Measurements from ENCODE around the gene DISC1. TPM values are rescaled to one million over a fixed set of nuclear protein-coding genes. Genes with fewer than 3 reads are reported as not detected.
A peak's percentile ranks its signal among the peaks of the same experiment; 100 is the strongest.

Gene DISC1
- total and polyA plus RNA-seq, 2 experiments from 2014 or later: 2.1 to 6.5 TPM

DNA sequence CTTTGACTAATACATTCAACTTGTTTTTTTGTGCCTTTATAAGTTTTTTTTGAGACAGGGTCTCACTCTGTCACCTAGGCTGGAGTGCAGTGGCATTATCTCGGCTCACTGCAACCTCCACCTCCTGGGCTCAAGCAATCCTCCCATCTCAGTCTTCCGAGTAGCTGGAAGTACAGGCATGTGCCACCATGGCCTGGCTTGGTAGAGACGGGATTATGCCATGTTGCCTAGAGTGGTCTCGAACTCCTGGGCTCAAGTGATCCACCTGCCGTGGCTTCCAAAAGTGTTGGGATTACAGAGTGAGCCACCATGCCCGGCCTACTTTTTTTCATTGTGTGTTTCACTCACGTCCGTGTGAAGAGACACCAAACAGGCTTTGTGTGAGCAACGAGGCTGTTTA is 202.7 kb downstream of the DISC1 start:
- Histone ChIP-seq H3K4me2 (no peak overlapping the region), H4K20me1 (replicated peaks; ENCODE audit: insufficient read depth) (no peaks in the 10 kb centered on the region; the same call in 1 of the 2 replicates), H2AFZ (no peak overlapping the region), H3K4me3 (no peak overlapping the region), H3K79me2 (replicated peaks; ENCODE audit: insufficient read depth) (no peaks in the 10 kb centered on the region), H3K27ac (ENCODE audit: low read depth) (no peak overlapping the region), H3K4me1 (ENCODE audit: insufficient read depth) (no peaks in the 10 kb centered on the region; the same call in 1 of the 2 replicates), H3F3A (replicated peaks; ENCODE audit: low read depth) (no peaks in the 10 kb centered on the region), H3K36me3 (ENCODE audit: insufficient read depth) (no peaks in the 10 kb centered on the region), H3K9me2 (ENCODE audit: insufficient read depth) (no peaks in the 10 kb centered on the region), H3K27me3 (ENCODE audit: insufficient read depth) (no peaks in the 10 kb centered on the region)
- Mint-ChIP-seq H3K9me3 (no peaks in the 10 kb centered on the region; the same call in 2 of the 3 replicates), H3K4me3 (no peak overlapping the region), H3K27me3 (ENCODE audit: insufficient read depth, low read depth, poor library complexity) (peaks cover 4% of the 10 kb centered on the region), H3K27ac (peak overlapping the region; percentile 83), H3K36me3 (ENCODE audit: low read depth) (peaks cover 2% of the 10 kb centered on the region; the same call in 1 of the 3 replicates), H3K4me1 (peaks cover 10% of the 10 kb centered on the region)
- TF ChIP-seq ZNF331 (CRISPR knock-in tag; IDR thresholded peaks at IDR 0.05; ENCODE audit: low read depth) (no peak), STAT1 (IDR thresholded peaks at IDR 0.05; ENCODE audit: unreplicated experiment) (no peak)
- TF ChIP-seq, protein P1, sequence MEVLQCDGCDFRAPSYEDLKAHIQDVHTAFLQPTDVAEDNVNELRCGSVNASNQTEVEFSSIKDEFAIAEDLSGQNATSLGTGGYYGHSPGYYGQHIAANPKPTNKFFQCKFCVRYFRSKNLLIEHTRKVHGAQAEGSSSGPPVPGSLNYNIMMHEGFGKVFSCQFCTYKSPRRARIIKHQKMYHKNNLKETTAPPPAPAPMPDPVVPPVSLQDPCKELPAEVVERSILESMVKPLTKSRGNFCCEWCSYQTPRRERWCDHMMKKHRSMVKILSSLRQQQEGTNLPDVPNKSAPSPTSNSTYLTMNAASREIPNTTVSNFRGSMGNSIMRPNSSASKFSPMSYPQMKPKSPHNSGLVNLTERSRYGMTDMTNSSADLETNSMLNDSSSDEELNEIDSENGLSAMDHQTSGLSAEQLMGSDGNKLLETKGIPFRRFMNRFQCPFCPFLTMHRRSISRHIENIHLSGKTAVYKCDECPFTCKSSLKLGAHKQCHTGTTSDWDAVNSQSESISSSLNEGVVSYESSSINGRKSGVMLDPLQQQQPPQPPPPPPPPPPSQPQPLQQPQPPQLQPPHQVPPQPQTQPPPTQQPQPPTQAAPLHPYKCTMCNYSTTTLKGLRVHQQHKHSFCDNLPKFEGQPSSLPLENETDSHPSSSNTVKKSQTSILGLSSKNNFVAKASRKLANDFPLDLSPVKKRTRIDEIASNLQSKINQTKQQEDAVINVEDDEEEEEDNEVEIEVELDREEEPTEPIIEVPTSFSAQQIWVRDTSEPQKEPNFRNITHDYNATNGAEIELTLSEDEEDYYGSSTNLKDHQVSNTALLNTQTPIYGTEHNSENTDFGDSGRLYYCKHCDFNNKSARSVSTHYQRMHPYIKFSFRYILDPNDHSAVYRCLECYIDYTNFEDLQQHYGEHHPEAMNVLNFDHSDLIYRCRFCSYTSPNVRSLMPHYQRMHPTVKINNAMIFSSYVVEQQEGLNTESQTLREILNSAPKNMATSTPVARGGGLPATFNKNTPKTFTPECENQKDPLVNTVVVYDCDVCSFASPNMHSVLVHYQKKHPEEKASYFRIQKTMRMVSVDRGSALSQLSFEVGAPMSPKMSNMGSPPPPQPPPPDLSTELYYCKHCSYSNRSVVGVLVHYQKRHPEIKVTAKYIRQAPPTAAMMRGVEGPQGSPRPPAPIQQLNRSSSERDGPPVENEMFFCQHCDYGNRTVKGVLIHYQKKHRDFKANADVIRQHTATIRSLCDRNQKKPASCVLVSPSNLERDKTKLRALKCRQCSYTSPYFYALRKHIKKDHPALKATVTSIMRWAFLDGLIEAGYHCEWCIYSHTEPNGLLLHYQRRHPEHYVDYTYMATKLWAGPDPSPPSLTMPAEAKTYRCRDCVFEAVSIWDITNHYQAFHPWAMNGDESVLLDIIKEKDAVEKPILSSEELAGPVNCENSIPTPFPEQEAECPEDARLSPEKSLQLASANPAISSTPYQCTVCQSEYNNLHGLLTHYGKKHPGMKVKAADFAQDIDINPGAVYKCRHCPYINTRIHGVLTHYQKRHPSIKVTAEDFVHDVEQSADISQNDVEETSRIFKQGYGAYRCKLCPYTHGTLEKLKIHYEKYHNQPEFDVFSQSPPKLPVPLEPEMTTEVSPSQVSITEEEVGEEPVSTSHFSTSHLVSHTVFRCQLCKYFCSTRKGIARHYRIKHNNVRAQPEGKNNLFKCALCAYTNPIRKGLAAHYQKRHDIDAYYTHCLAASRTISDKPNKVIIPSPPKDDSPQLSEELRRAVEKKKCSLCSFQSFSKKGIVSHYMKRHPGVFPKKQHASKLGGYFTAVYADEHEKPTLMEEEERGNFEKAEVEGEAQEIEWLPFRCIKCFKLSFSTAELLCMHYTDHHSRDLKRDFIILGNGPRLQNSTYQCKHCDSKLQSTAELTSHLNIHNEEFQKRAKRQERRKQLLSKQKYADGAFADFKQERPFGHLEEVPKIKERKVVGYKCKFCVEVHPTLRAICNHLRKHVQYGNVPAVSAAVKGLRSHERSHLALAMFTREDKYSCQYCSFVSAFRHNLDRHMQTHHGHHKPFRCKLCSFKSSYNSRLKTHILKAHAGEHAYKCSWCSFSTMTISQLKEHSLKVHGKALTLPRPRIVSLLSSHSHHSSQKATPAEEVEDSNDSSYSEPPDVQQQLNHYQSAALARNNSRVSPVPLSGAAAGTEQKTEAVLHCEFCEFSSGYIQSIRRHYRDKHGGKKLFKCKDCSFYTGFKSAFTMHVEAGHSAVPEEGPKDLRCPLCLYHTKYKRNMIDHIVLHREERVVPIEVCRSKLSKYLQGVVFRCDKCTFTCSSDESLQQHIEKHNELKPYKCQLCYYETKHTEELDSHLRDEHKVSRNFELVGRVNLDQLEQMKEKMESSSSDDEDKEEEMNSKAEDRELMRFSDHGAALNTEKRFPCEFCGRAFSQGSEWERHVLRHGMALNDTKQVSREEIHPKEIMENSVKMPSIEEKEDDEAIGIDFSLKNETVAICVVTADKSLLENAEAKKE (CRISPR knock-in tag; IDR thresholded peaks at IDR 0.05): no peak
- ATAC-seq (no peak), DNase-seq (ENCODE audit: low spot score) (no peak)

DNA sequence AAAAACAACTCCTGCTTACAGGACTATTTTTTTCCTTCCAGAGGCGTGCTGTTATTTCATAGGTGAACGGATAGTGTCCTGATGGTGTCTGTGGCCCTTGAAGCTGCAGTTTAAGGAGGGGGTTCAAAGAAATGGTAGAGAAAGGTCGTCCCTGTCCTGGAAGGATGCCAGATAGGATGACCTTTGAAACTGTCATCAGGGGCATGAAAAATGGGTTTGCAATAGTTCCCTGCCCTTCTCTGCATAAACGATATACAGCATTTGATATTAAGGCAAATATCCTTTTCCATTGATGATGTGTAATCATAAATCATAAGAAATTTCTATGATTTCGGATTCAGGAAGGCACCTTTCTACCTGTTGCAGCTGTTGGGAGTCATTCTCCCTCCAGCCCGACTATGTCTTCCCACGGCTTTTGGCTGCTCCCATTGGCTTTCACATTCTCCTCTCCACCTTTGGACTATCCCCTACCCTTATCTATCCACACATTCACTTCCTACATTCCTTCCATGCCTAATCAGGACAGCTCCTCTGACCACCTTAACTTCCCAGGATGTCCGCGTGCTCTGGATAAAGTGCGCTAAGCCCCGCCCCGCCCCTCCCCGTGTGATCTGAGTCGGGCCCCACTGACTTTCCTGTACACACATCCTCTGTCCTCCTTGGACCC is 209.8 kb downstream of the DISC1 start:
- Mint-ChIP-seq H3K4me3 (no peak overlapping the region), H3K4me1 (peaks cover 17% of the 10 kb centered on the region), H3K9me3 (no peaks in the 10 kb centered on the region; the same call in 2 of the 3 replicates), H3K27me3 (ENCODE audit: insufficient read depth, low read depth, poor library complexity) (peaks cover 7% of the 10 kb centered on the region), H3K27ac (no peak overlapping the region), H3K36me3 (ENCODE audit: low read depth) (peaks cover 3% of the 10 kb centered on the region; the same call in 1 of the 3 replicates)
- Histone ChIP-seq H2AFZ (no peak overlapping the region), H3K27ac (ENCODE audit: low read depth) (no peak overlapping the region), H3K4me1 (ENCODE audit: insufficient read depth) (peaks cover 9% of the 10 kb centered on the region; the same call in 1 of the 2 replicates), H3K27me3 (ENCODE audit: insufficient read depth) (no peaks in the 10 kb centered on the region), H3K79me2 (replicated peaks; ENCODE audit: insufficient read depth) (no peaks in the 10 kb centered on the region), H4K20me1 (replicated peaks; ENCODE audit: insufficient read depth) (no peaks in the 10 kb centered on the region; the same call in 1 of the 2 replicates), H3K9me2 (ENCODE audit: insufficient read depth) (no peaks in the 10 kb centered on the region), H3K36me3 (ENCODE audit: insufficient read depth) (no peaks in the 10 kb centered on the region), H3F3A (replicated peaks; ENCODE audit: low read depth) (no peaks in the 10 kb centered on the region), H3K4me3 (no peak overlapping the region), H3K4me2 (no peak overlapping the region)
- DNase-seq (ENCODE audit: low spot score) (no peak), ATAC-seq (no peak)
- no peak for TF ChIP-seq CREB1 (CRISPR knock-in tag; IDR thresholded peaks at IDR 0.05; ENCODE audit: low read depth)
